OCI-LY7 (cell line): ENCODE measurements around the gene ETV7.

Source experiments
- CTCF ChIP-seq: fragments of 200-600 bp; sonication (generic); conservative IDR thresholded peaks from 2 replicates; pipeline ENCODE4 v1.5.1; 2014; ENCODE audit warnings: mild to moderate bottlenecking, antibody characterized with exemption, low read length, moderate library complexity, mixed read lengths
- EZH2phosphoT487 ChIP-seq: fragments of 200-600 bp; sonication (generic); IDR thresholded peaks from 2 replicates; pipeline ENCODE4 v1.6.1; 2018; ENCODE audit warnings: low read depth, borderline replicate concordance, mild to moderate bottlenecking, mixed run types, antibody characterized with exemption, low read length, moderate library complexity, mixed read lengths

GRCh38 chr6:36402481-36402880 is 15.0 kb upstream of the ETV7 start:
- TF ChIP-seq CTCF (no peak), EZH2phosphoT487 (no peak)
